GM23338 (cell line): Measurements from ENCODE around the gene ASTL. TPM values are rescaled to one million over a fixed set of nuclear protein-coding genes. Genes with fewer than 3 reads are reported as not detected.

Source experiments
- ATAC-seq: fragments of 200-7000 bp; cut with Tn5 transposase; 3 replicates; pipeline ENCODE4 v1.9.1; 2020
- DNase-seq: peaks from one replicate; pipeline ENCODE4 v3.0.0-alpha.2; 2015; ENCODE audit warnings: low spot score
- H2AFZ ChIP-seq: fragments of 200-600 bp; sonication (generic); 2 replicates; pipeline ENCODE4 v1.8.0; 2016; ENCODE audit warnings: antibody characterized with exemption, mild to moderate bottlenecking, moderate library complexity
- H3F3A ChIP-seq: fragments of 200-600 bp; sonication (generic); replicated peaks from 2 replicates; pipeline ENCODE4 v1.8.0; 2017; ENCODE audit warnings: antibody characterized with exemption, mixed run types, low read depth
- H3K27ac ChIP-seq: fragments of 200-600 bp; sonication (generic); 2 replicates; pipeline ENCODE4 v1.6.1; 2016; ENCODE audit warnings: low read depth
- H3K27me3 ChIP-seq: fragments of 200-600 bp; sonication (generic); 2 replicates; pipeline ENCODE4 v1.8.0; 2016; ENCODE audit warnings: mild to moderate bottlenecking, mixed run types, moderate library complexity; ENCODE audit not compliant: insufficient read depth
- H3K36me3 ChIP-seq: fragments of 200-600 bp; sonication (generic); 2 replicates; pipeline ENCODE4 v1.8.0; 2016; ENCODE audit warnings: mild to moderate bottlenecking; ENCODE audit not compliant: insufficient read depth
- H3K4me1 ChIP-seq: fragments of 200-600 bp; sonication (generic); 2 replicates; pipeline ENCODE4 v1.8.0; 2016; ENCODE audit warnings: mild to moderate bottlenecking, moderate library complexity; ENCODE audit not compliant: insufficient read depth
- H3K4me2 ChIP-seq: fragments of 200-600 bp; sonication (generic); 2 replicates; pipeline ENCODE4 v1.7.1; 2017; ENCODE audit warnings: mixed run types
- H3K4me3 ChIP-seq: fragments of 200-600 bp; sonication (generic); 2 replicates; pipeline ENCODE4 v1.6.1; 2016; ENCODE audit warnings: mixed run types
- H3K79me2 ChIP-seq: fragments of 200-600 bp; sonication (generic); replicated peaks from 2 replicates; pipeline ENCODE4 v1.8.0; 2017; ENCODE audit warnings: mild to moderate bottlenecking; ENCODE audit not compliant: insufficient read depth
- H3K9me2 ChIP-seq: fragments of 200-600 bp; sonication (generic); 2 replicates; pipeline ENCODE4 v1.8.0; 2017; ENCODE audit not compliant: insufficient read depth
- H4K20me1 ChIP-seq: fragments of 200-600 bp; sonication (generic); replicated peaks from 2 replicates; pipeline ENCODE4 v1.8.0; 2017; ENCODE audit warnings: mild to moderate bottlenecking; ENCODE audit not compliant: insufficient read depth
- H3K27ac Mint-ChIP-seq: 2 replicates; pipeline ENCODE4 v1.8.0; 2020; ENCODE audit warnings: inconsistent platforms, mild to moderate bottlenecking, moderate library complexity, mixed read lengths
- H3K27me3 Mint-ChIP-seq: 3 replicates; pipeline ENCODE4 v1.8.0; 2022; ENCODE audit warnings: low read depth, mild to moderate bottlenecking, moderate library complexity, mixed read lengths, inconsistent platforms; ENCODE audit not compliant: insufficient read depth, poor library complexity
- H3K36me3 Mint-ChIP-seq: 3 replicates; pipeline ENCODE4 v1.8.0; 2021; ENCODE audit warnings: low read depth, mild to moderate bottlenecking, inconsistent platforms, moderate library complexity, mixed read lengths
- H3K4me1 Mint-ChIP-seq: 3 replicates; pipeline ENCODE4 v1.8.0; 2020; ENCODE audit warnings: mild to moderate bottlenecking, inconsistent platforms, mixed read lengths
- H3K4me3 Mint-ChIP-seq: 3 replicates; pipeline ENCODE4 v1.8.0; 2021; ENCODE audit warnings: moderate library complexity, mild to moderate bottlenecking, inconsistent platforms, mixed read lengths
- H3K9me3 Mint-ChIP-seq: 3 replicates; pipeline ENCODE4 v1.8.0; 2020; ENCODE audit warnings: moderate library complexity, mild to moderate bottlenecking, inconsistent platforms, mixed read lengths
- CREB1 ChIP-seq: fragments of 250-450 bp; sonication (Bioruptor Pico); IDR thresholded peaks from 2 replicates; pipeline ENCODE4 v1.5.0; 2020; ENCODE audit warnings: low read depth, mild to moderate bottlenecking, moderate library complexity
- STAT1 ChIP-seq: IDR thresholded peaks from one replicate; pipeline ENCODE4 v1.6.1; 2016; ENCODE audit warnings: antibody characterized with exemption; ENCODE audit not compliant: unreplicated experiment
- ZNF114 ChIP-seq: fragments of 250-450 bp; sonication (Bioruptor Pico); IDR thresholded peaks from 2 replicates; pipeline ENCODE4 v1.5.0; 2020; ENCODE audit warnings: mild to moderate bottlenecking, moderate library complexity
- polyA plus RNA-seq: library from polyadenylated mRNA; unstranded; fragments of >200 nt; fragmentation: Nextera tagmentation; extraction: Ambion mirVana; gene quantifications from 2 replicates; pipeline ENCODE4 v1.2.1, GENCODE V29; 2016
- total RNA-seq: library from RNA; depleted of rRNA; stranded (reverse); fragments of >200 nt; shearing (Covaris generic); gene quantifications from 2 replicates; pipeline ENCODE4 v1.2.3, GENCODE V29; 2014
- TF ChIP-seq, protein P1 (sequence below), 2 experiments: fragments of 200-600 bp in 1 of 2; sonication (generic) in 1 of 2; conservative IDR thresholded peaks; 2 replicates each; pipeline versions ENCODE4 v1.5.1 to v1.6.1; 2016 to 2017; ENCODE audit warnings: antibody characterized with exemption in 2 of 2, low read depth in 2 of 2, mild to moderate bottlenecking in 2 of 2, moderate library complexity in 1 of 2
- TF ChIP-seq, protein P2 (sequence below): fragments of 250-450 bp; sonication (Bioruptor Pico); IDR thresholded peaks from 2 replicates; pipeline ENCODE4 v1.5.0; 2020; ENCODE audit warnings: mild to moderate bottlenecking, moderate library complexity

The ASTL gene
- total and polyA plus RNA-seq, 2 experiments from 2014 or later: 0.23 TPM; not detected in 1

- no peaks in the 10 kb centered on the region for H3K79me2 ChIP-seq
- H3K9me2 ChIP-seq: no peaks in the 10 kb centered on the region
- H2AFZ ChIP-seq: no peak overlapping the region
- no peaks in the 10 kb centered on the region for H3K9me3 Mint-ChIP-seq
- H3K4me3 Mint-ChIP-seq: no peak overlapping the region
- no peak overlapping the region for H3K27ac ChIP-seq
- DNase-seq (no peak), ATAC-seq (no peak)
- H3K4me1 ChIP-seq: peaks cover 25% of the 10 kb centered on the region
- H3K36me3 ChIP-seq: no peaks in the 10 kb centered on the region
- H3K27me3 ChIP-seq: peaks cover 17% of the 10 kb centered on the region
- no peaks in the 10 kb centered on the region; the same call in 2 of the 3 replicates for H3K36me3 Mint-ChIP-seq
- no peak overlapping the region for H3K27ac Mint-ChIP-seq
- no peak overlapping the region for H3K4me3 ChIP-seq
- H3K4me1 Mint-ChIP-seq: peaks cover 33% of the 10 kb centered on the region
- TF ChIP-seq CREB1 (no peak), ZNF114 (CRISPR knock-in tag) (no peak), STAT1 (no peak)
- TF ChIP-seq, protein P1, sequence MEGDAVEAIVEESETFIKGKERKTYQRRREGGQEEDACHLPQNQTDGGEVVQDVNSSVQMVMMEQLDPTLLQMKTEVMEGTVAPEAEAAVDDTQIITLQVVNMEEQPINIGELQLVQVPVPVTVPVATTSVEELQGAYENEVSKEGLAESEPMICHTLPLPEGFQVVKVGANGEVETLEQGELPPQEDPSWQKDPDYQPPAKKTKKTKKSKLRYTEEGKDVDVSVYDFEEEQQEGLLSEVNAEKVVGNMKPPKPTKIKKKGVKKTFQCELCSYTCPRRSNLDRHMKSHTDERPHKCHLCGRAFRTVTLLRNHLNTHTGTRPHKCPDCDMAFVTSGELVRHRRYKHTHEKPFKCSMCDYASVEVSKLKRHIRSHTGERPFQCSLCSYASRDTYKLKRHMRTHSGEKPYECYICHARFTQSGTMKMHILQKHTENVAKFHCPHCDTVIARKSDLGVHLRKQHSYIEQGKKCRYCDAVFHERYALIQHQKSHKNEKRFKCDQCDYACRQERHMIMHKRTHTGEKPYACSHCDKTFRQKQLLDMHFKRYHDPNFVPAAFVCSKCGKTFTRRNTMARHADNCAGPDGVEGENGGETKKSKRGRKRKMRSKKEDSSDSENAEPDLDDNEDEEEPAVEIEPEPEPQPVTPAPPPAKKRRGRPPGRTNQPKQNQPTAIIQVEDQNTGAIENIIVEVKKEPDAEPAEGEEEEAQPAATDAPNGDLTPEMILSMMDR (conservative IDR thresholded peaks at IDR 0.05; ENCODE audit: low read depth in 2 of 2): no peak
- TF ChIP-seq, protein P2, sequence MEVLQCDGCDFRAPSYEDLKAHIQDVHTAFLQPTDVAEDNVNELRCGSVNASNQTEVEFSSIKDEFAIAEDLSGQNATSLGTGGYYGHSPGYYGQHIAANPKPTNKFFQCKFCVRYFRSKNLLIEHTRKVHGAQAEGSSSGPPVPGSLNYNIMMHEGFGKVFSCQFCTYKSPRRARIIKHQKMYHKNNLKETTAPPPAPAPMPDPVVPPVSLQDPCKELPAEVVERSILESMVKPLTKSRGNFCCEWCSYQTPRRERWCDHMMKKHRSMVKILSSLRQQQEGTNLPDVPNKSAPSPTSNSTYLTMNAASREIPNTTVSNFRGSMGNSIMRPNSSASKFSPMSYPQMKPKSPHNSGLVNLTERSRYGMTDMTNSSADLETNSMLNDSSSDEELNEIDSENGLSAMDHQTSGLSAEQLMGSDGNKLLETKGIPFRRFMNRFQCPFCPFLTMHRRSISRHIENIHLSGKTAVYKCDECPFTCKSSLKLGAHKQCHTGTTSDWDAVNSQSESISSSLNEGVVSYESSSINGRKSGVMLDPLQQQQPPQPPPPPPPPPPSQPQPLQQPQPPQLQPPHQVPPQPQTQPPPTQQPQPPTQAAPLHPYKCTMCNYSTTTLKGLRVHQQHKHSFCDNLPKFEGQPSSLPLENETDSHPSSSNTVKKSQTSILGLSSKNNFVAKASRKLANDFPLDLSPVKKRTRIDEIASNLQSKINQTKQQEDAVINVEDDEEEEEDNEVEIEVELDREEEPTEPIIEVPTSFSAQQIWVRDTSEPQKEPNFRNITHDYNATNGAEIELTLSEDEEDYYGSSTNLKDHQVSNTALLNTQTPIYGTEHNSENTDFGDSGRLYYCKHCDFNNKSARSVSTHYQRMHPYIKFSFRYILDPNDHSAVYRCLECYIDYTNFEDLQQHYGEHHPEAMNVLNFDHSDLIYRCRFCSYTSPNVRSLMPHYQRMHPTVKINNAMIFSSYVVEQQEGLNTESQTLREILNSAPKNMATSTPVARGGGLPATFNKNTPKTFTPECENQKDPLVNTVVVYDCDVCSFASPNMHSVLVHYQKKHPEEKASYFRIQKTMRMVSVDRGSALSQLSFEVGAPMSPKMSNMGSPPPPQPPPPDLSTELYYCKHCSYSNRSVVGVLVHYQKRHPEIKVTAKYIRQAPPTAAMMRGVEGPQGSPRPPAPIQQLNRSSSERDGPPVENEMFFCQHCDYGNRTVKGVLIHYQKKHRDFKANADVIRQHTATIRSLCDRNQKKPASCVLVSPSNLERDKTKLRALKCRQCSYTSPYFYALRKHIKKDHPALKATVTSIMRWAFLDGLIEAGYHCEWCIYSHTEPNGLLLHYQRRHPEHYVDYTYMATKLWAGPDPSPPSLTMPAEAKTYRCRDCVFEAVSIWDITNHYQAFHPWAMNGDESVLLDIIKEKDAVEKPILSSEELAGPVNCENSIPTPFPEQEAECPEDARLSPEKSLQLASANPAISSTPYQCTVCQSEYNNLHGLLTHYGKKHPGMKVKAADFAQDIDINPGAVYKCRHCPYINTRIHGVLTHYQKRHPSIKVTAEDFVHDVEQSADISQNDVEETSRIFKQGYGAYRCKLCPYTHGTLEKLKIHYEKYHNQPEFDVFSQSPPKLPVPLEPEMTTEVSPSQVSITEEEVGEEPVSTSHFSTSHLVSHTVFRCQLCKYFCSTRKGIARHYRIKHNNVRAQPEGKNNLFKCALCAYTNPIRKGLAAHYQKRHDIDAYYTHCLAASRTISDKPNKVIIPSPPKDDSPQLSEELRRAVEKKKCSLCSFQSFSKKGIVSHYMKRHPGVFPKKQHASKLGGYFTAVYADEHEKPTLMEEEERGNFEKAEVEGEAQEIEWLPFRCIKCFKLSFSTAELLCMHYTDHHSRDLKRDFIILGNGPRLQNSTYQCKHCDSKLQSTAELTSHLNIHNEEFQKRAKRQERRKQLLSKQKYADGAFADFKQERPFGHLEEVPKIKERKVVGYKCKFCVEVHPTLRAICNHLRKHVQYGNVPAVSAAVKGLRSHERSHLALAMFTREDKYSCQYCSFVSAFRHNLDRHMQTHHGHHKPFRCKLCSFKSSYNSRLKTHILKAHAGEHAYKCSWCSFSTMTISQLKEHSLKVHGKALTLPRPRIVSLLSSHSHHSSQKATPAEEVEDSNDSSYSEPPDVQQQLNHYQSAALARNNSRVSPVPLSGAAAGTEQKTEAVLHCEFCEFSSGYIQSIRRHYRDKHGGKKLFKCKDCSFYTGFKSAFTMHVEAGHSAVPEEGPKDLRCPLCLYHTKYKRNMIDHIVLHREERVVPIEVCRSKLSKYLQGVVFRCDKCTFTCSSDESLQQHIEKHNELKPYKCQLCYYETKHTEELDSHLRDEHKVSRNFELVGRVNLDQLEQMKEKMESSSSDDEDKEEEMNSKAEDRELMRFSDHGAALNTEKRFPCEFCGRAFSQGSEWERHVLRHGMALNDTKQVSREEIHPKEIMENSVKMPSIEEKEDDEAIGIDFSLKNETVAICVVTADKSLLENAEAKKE (CRISPR knock-in tag): no peak
- peaks cover 23% of the 10 kb centered on the region for H3K27me3 Mint-ChIP-seq
- H4K20me1 ChIP-seq: no peaks in the 10 kb centered on the region
- H3K4me2 ChIP-seq: no peak overlapping the region
- H3F3A ChIP-seq: no peaks in the 10 kb centered on the region; the same call in none of the 2 replicates
These were observed 11.8 kb upstream of the ASTL start for GRCh38 chr2:96150007-96150640.
